Neural progenitor cell (in vitro differentiated cells): Measurements from ENCODE around the gene FASTKD3. TPM values are rescaled to one million over a fixed set of nuclear protein-coding genes. Genes with fewer than 3 reads are reported as not detected.
A peak's percentile ranks its signal among the peaks of the same experiment; 100 is the strongest.

Source experiments
- DNase-seq: peaks from one replicate; pipeline ENCODE4 v3.0.0-alpha.2; 2016; ENCODE audit warnings: low spot score
- H2AFZ ChIP-seq: fragments of 200-600 bp; sonication (generic); replicated peaks from 2 replicates; pipeline ENCODE4 v1.6.1; 2016; ENCODE audit warnings: antibody characterized with exemption
- H3F3A ChIP-seq: fragments of 200-600 bp; sonication (generic); 2 replicates; pipeline ENCODE4 v1.6.1; 2016; ENCODE audit warnings: antibody characterized with exemption, low read depth
- H3K27ac ChIP-seq: fragments of 200-600 bp; sonication (generic); 2 replicates; pipeline ENCODE4 v1.5.1; 2016; ENCODE audit warnings: mild to moderate bottlenecking
- H3K27me3 ChIP-seq: fragments of 200-600 bp; sonication (generic); 2 replicates; pipeline ENCODE4 v1.6.1; 2016; ENCODE audit warnings: mild to moderate bottlenecking, moderate library complexity
- H3K36me3 ChIP-seq: fragments of 200-600 bp; sonication (generic); 2 replicates; pipeline ENCODE4 v1.5.1; 2016
- H3K4me1 ChIP-seq: fragments of 200-600 bp; sonication (generic); 2 replicates; pipeline ENCODE4 v1.6.1; 2016; ENCODE audit warnings: mixed run types
- H3K4me2 ChIP-seq: fragments of 200-600 bp; sonication (generic); 2 replicates; pipeline ENCODE4 v1.6.1; 2016
- H3K4me3 ChIP-seq: fragments of 200-600 bp; sonication (generic); 2 replicates; pipeline ENCODE4 v1.5.1; 2016
- H3K79me2 ChIP-seq: fragments of 200-600 bp; sonication (generic); 2 replicates; pipeline ENCODE4 v1.6.1; 2016; ENCODE audit warnings: low read depth
- H3K9ac ChIP-seq: fragments of 200-600 bp; sonication (generic); 2 replicates; pipeline ENCODE4 v1.6.1; 2016
- H3K9me3 ChIP-seq: fragments of 200-600 bp; sonication (generic); 2 replicates; pipeline ENCODE4 v1.5.1; 2016; ENCODE audit warnings: low read depth
- H4K20me1 ChIP-seq: fragments of 200-600 bp; sonication (generic); 2 replicates; pipeline ENCODE4 v1.6.1; 2016; ENCODE audit warnings: low read depth
- H3K27ac Mint-ChIP-seq: 3 replicates; pipeline ENCODE4 v1.8.0; 2021; ENCODE audit warnings: mixed read lengths
- H3K27me3 Mint-ChIP-seq: 2 replicates; pipeline ENCODE4 v1.8.0; 2022; ENCODE audit warnings: low read depth, mild to moderate bottlenecking, inconsistent platforms, moderate library complexity, mixed read lengths; ENCODE audit not compliant: insufficient read depth
- H3K36me3 Mint-ChIP-seq: 3 replicates; pipeline ENCODE4 v1.8.0; 2021; ENCODE audit warnings: mixed read lengths
- H3K4me1 Mint-ChIP-seq: 3 replicates; pipeline ENCODE4 v1.8.0; 2021; ENCODE audit warnings: mixed read lengths
- H3K4me3 Mint-ChIP-seq: 3 replicates; pipeline ENCODE4 v1.8.0; 2021; ENCODE audit warnings: mild to moderate bottlenecking, moderate library complexity, mixed read lengths
- H3K9me3 Mint-ChIP-seq: 3 replicates; pipeline ENCODE4 v1.8.0; 2020; ENCODE audit warnings: mixed read lengths
- CTCF ChIP-seq: fragments of 200-600 bp; sonication (generic); IDR thresholded peaks from 2 replicates; pipeline ENCODE4 v1.5.1; 2017; ENCODE audit warnings: antibody characterized with exemption, mild to moderate bottlenecking
- EZH2 ChIP-seq: fragments of 200-600 bp; sonication (generic); IDR thresholded peaks from 2 replicates; pipeline ENCODE4 v1.6.1; 2017; ENCODE audit warnings: antibody characterized with exemption, mild to moderate bottlenecking, moderate library complexity
- EZH2phosphoT487 ChIP-seq: fragments of 200-600 bp; sonication (generic); IDR thresholded peaks from 2 replicates; pipeline ENCODE4 v1.6.1; 2017; ENCODE audit warnings: antibody characterized with exemption
- total RNA-seq: library from RNA; depleted of rRNA; stranded (reverse); fragments of >200 nt; gene quantifications from 2 replicates; pipeline ENCODE4 v1.2.3, GENCODE V29; 2015; ENCODE audit warnings: low replicate concordance

The FASTKD3 gene
- total RNA-seq, 1 donor from 2014 or later, result 32.2 TPM

GRCh38 chr5:7855611-7856010 is 13.2 kb downstream of the FASTKD3 start:
- Histone ChIP-seq H3K9ac (no peak overlapping the region), H3K4me2 (no peak overlapping the region), H3K79me2 (no peaks in the 10 kb centered on the region), H4K20me1 (no peaks in the 10 kb centered on the region), H3K4me1 (no peaks in the 10 kb centered on the region), H3K27me3 (no peaks in the 10 kb centered on the region), H3K36me3 (no peaks in the 10 kb centered on the region), H3F3A (peaks cover 19% of the 10 kb centered on the region), H3K27ac (no peak overlapping the region), H3K4me3 (no peak overlapping the region), H3K9me3 (no peaks in the 10 kb centered on the region), H2AFZ (no peak overlapping the region)
- Mint-ChIP-seq H3K27ac (peak overlapping the region; percentile 38), H3K36me3 (peaks cover 9% of the 10 kb centered on the region), H3K27me3 (peaks cover 4% of the 10 kb centered on the region), H3K9me3 (peaks cover 2% of the 10 kb centered on the region), H3K4me3 (no peak overlapping the region), H3K4me1 (peaks cover 13% of the 10 kb centered on the region)
- DNase-seq, result no peak
- TF ChIP-seq CTCF (no peak), EZH2phosphoT487 (no peak), EZH2 (no peak)

GRCh38 chr5:7852988-7853387 is 15.8 kb downstream of the FASTKD3 start:
- Histone ChIP-seq H3K9me3 (no peaks in the 10 kb centered on the region), H4K20me1 (no peaks in the 10 kb centered on the region), H3K27ac (no peak overlapping the region), H3F3A (peaks cover 25% of the 10 kb centered on the region), H3K4me2 (no peak overlapping the region), H3K4me3 (no peak overlapping the region), H3K9ac (no peak overlapping the region), H3K27me3 (peaks cover 17% of the 10 kb centered on the region), H3K4me1 (peaks cover 4% of the 10 kb centered on the region), H3K79me2 (no peaks in the 10 kb centered on the region), H2AFZ (no peak overlapping the region), H3K36me3 (no peaks in the 10 kb centered on the region)
- Mint-ChIP-seq H3K27ac (no peak overlapping the region), H3K4me3 (no peak overlapping the region), H3K36me3 (peaks cover 3% of the 10 kb centered on the region), H3K9me3 (peaks cover 2% of the 10 kb centered on the region), H3K4me1 (peaks cover 16% of the 10 kb centered on the region), H3K27me3 (peaks cover 7% of the 10 kb centered on the region)
- DNase-seq, result no peak
- TF ChIP-seq CTCF (no peak), EZH2 (no peak), EZH2phosphoT487 (no peak)

GRCh38 chr5:7852542-7852941 is 16.3 kb downstream of the FASTKD3 start:
- Histone ChIP-seq H3K9me3 (no peaks in the 10 kb centered on the region), H3K27ac (no peak overlapping the region), H3K36me3 (no peaks in the 10 kb centered on the region), H3K9ac (no peak overlapping the region), H3K4me2 (no peak overlapping the region), H3K79me2 (no peaks in the 10 kb centered on the region), H3K4me1 (peaks cover 4% of the 10 kb centered on the region), H4K20me1 (no peaks in the 10 kb centered on the region), H3K27me3 (peaks cover 21% of the 10 kb centered on the region), H3K4me3 (no peak overlapping the region), H2AFZ (no peak overlapping the region), H3F3A (peaks cover 21% of the 10 kb centered on the region)
- peaks cover 3% of the 10 kb centered on the region for H3K36me3 Mint-ChIP-seq
- TF ChIP-seq CTCF (no peak), EZH2phosphoT487 (no peak), EZH2 (no peak)
- DNase-seq, result no peak
- peaks cover 7% of the 10 kb centered on the region for H3K27me3 Mint-ChIP-seq
- H3K27ac Mint-ChIP-seq, result no peak overlapping the region
- H3K4me3 Mint-ChIP-seq, result peak overlapping the region; percentile 92
- H3K9me3 Mint-ChIP-seq, result peaks cover 2% of the 10 kb centered on the region
- H3K4me1 Mint-ChIP-seq, result peaks cover 16% of the 10 kb centered on the region
